Measurements from ENCODE around the gene SYNPR.

SYNPR gene

DNA sequence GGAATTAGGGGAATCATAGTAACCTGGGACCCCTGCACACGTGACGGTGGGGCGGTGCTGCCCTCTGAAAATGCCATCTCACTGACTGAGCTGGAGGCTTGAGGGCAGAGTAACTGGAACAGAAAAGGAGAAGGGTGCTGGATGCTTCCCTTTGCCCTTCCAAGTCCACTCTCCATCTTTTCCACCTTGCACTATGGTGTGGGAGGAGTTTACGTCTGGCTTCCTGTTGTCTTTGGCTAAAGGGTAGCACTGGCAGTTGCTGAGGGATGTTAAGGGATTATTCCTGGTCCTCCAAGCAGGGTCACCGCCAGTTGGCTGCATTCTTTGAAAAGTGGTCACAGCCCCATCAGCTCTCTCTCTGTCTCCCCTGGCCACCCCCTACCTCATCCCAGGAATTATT is 245.0 kb downstream of the SYNPR start:
- H3K27me3 Mint-ChIP-seq = no peaks in the 10 kb centered on the region
- no peak for ATAC-seq (replicated peaks)
- no peaks in the 10 kb centered on the region for H3K36me3 Mint-ChIP-seq
- no peak overlapping the region for H3K4me3 Mint-ChIP-seq
- H3K9me3 Mint-ChIP-seq = no peaks in the 10 kb centered on the region
- no peak for DNase-seq
- no peaks in the 10 kb centered on the region for H3K4me1 Mint-ChIP-seq
- H3K27ac Mint-ChIP-seq = no peak overlapping the region

DNA sequence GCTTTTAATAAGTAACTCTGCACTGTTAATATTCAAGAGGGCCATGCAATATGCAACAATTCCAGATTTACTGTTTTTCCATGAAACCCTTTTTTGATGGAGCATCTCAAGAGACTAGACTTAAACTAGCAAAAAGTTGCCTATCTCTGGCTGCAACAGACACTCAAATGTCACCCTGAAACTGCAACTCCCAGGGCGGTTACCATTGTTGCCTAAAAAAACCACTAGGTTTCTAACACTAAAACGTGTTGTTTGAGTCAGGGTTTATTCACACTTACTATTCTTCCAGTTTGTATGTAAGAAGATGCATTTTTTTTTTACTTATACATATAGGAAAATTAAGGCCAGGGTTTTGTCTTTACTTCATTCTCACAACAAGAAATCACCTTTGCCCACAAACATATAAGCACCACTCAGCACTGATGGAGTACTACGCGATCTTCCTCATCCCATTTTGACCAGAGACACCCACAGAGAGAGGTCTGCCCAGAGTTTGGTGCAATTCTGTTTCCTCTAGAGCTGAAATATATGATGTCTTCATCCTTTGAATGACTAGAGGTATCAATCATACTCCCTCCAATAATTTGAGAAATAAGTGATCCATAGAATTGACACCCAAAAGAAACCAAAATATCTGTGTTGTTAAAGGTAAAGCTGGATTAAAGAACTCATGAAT is 250.4 kb downstream of the SYNPR start:
- Mint-ChIP-seq H3K36me3 (no peaks in the 10 kb centered on the region), H3K4me1 (no peaks in the 10 kb centered on the region), H3K27me3 (no peaks in the 10 kb centered on the region), H3K4me3 (no peak overlapping the region), H3K9me3 (peaks cover 3 to 5% of the 10 kb centered on the region in 2 donors), H3K27ac (no peak overlapping the region)
- no peak for DNase-seq
- ATAC-seq (replicated peaks) = no peak

DNA sequence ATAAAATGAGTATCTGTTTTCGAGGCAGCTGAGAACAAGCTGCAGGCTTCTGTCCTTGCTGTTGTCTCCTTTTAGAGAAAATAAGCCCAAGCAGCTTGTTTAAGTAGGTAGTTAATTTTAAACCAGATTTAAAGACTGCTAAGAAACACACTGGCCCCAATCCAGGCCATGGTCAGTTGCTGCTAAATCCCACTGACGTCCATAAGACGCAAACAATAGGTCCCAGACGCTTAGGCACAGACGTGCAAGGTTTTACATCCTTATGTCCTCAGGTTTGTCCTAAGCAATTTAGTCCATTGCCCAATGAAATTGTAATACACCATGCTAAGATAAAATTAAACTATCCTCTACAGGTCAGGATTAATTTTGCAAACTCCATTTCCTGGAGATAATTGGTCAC is 254.4 kb downstream of the SYNPR start:
- ATAC-seq (replicated peaks) (no peak), DNase-seq (no peak)
- H3K4me1 Mint-ChIP-seq = no peaks in the 10 kb centered on the region
- no peaks in the 10 kb centered on the region for H3K27me3 Mint-ChIP-seq
- peaks cover 3 to 5% of the 10 kb centered on the region in 2 donors for H3K9me3 Mint-ChIP-seq
- no peak overlapping the region for H3K4me3 Mint-ChIP-seq
- H3K27ac Mint-ChIP-seq = no peak overlapping the region
- H3K36me3 Mint-ChIP-seq = no peaks in the 10 kb centered on the region

DNA sequence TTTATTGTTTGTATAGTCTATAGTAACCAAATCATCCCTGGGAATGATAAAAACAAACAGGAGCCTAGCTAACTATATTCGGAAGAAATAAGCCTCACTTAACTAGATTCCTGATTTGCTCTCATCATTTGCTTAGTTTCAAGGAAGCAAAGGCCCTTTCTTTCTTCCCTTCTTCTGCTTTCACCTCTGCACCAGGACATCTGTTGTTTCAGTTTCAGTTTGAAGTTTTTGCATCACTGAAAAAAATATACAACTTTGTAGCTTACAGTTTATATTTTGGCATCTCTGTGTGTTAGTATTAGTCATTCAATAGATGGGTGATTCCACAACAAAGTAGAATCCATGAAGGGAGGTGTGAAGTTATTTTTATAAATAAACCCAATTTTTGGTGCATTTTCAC is 260.8 kb downstream of the SYNPR start:
- Mint-ChIP-seq H3K4me3 (no peak overlapping the region), H3K27me3 (no peaks in the 10 kb centered on the region)

DNA sequence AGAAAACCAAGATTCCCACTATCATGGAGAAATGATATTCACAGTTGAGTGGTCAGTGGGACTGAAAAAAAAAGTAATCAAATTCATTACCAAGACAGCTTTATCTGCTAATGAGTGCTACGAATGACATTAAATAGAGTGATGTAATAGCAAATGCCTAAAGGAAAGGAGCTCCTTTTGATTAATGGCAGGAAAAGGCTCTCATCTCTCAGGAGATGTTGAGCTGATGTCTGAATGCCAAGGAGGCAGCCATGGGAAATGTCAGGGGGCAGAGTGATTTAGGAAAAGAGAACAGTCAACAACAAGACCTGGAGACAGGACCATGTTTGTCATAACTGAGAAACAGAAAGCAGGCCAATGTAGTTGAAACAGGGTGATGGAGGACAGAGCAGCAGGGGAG is 277.7 kb downstream of the SYNPR start:
- no peaks in the 10 kb centered on the region for H3K36me3 Mint-ChIP-seq
- peaks cover 0 to 2% of the 10 kb centered on the region in 2 donors for H3K9me3 Mint-ChIP-seq
- H3K4me1 Mint-ChIP-seq = no peaks in the 10 kb centered on the region
- DNase-seq = no peak
- no peaks in the 10 kb centered on the region for H3K27me3 Mint-ChIP-seq
- no peak overlapping the region for H3K4me3 Mint-ChIP-seq
- H3K27ac Mint-ChIP-seq = no peak overlapping the region
- ATAC-seq (replicated peaks) = no peak

More for the DNA sequence above, 260.8 kb downstream of the SYNPR start:
- no peak for DNase-seq
- no peak for ATAC-seq (replicated peaks)
- no peaks in the 10 kb centered on the region for H3K36me3 Mint-ChIP-seq
- no peaks in the 10 kb centered on the region for H3K9me3 Mint-ChIP-seq
- no peaks in the 10 kb centered on the region for H3K4me1 Mint-ChIP-seq
- H3K27ac Mint-ChIP-seq = no peak overlapping the region

DNA sequence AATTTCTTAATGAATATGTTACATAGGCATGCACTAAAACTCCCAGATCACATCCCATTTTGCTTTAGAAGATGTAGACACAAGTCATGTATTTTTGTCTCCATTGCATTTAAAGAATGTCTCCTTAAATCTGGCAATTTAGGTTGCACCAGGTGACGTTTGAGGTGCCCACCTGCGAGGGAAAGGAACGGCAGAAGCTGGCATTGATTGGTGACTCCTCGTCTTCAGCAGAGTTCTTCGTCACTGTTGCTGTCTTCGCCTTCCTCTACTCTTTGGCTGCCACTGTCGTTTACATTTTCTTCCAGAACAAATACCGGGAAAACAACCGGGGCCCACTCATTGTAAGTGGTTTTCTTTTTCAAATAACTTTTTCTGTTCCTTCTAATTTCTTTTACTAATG is 278.3 kb downstream of the SYNPR start:
- Mint-ChIP-seq H3K4me3 (no peak overlapping the region), H3K36me3 (no peaks in the 10 kb centered on the region), H3K4me1 (no peaks in the 10 kb centered on the region), H3K27ac (no peak overlapping the region), H3K9me3 (peaks cover 0 to 2% of the 10 kb centered on the region in 2 donors), H3K27me3 (no peaks in the 10 kb centered on the region)
- DNase-seq (no peak), ATAC-seq (replicated peaks) (no peak)

DNA sequence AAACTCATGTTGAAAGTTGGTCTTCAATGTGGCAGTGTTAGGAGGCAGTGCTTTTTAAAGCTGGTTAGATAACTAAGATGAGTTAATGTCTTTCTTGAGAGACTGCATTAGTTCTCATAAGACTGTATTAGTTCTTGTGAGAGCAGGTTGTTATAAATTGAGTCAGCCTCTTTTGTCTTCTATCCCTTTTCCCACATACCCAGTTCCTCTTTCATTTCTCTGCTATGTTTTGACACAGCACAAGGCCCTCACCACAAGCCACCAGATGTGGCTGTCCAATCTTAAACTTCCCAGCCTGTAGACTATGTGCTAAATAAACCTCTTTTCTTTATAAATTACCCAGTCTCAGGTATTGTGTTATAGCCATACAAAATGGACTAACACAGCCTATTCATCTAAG is 279.8 kb downstream of the SYNPR start:
- H3K27ac Mint-ChIP-seq = no peak overlapping the region
- no peak overlapping the region for H3K4me3 Mint-ChIP-seq
- H3K27me3 Mint-ChIP-seq = no peaks in the 10 kb centered on the region
- H3K36me3 Mint-ChIP-seq = no peaks in the 10 kb centered on the region
- DNase-seq (no peak), ATAC-seq (replicated peaks) (peak; percentile 46 to 62)
- H3K9me3 Mint-ChIP-seq = peaks cover 0 to 2% of the 10 kb centered on the region in 2 donors
- no peaks in the 10 kb centered on the region for H3K4me1 Mint-ChIP-seq

DNA sequence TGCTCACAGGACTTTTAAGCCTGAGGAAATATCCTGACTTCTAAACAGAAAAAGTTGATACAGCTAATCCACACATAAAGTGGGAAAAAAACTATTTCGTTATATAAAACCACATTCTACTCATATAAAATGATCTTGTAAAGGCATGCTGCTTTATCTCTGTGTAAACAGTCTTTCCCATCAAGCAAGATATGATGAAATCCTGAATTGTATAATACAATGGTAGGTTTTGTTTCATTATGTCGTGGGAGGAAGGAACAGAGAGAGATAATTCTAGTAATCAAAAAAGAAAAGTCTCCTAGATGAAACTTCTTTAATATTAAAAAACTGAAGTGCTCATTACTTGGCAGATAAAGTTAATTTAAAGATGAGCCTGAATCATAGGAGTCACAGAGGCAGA is 281.8 kb downstream of the SYNPR start:
- H3K9me3 Mint-ChIP-seq = peaks cover 0 to 2% of the 10 kb centered on the region in 2 donors
- no peaks in the 10 kb centered on the region for H3K36me3 Mint-ChIP-seq
- DNase-seq = no peak
- ATAC-seq (replicated peaks) = no peak
- no peak overlapping the region for H3K27ac Mint-ChIP-seq
- no peaks in the 10 kb centered on the region for H3K27me3 Mint-ChIP-seq
- H3K4me1 Mint-ChIP-seq = no peaks in the 10 kb centered on the region
- no peak overlapping the region for H3K4me3 Mint-ChIP-seq

DNA sequence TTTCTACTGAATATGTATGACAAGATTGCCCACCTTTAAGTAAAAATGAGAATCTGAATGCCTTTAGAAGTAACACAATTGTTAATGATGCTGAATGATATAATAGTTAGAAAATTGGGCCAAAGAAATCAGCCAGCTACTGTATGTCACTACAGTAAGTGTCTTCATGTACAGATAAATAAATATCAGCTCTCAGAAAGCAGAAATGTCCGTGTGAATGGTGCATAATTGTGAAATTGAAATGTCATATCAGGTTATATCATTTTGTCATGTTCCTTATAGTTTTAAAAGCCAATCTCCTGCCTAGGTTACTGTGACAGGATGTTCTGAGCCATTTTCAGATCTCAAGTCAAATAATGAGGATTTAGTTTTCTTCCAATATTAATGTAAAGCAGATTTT is 283.8 kb downstream of the SYNPR start:
- Mint-ChIP-seq H3K4me3 (no peak overlapping the region), H3K9me3 (peaks cover 2 to 4% of the 10 kb centered on the region in 2 donors), H3K36me3 (no peaks in the 10 kb centered on the region), H3K27ac (no peak overlapping the region), H3K27me3 (peaks cover 0 to 4% of the 10 kb centered on the region in 2 donors), H3K4me1 (no peaks in the 10 kb centered on the region)
- DNase-seq (no peak), ATAC-seq (replicated peaks) (no peak)

DNA sequence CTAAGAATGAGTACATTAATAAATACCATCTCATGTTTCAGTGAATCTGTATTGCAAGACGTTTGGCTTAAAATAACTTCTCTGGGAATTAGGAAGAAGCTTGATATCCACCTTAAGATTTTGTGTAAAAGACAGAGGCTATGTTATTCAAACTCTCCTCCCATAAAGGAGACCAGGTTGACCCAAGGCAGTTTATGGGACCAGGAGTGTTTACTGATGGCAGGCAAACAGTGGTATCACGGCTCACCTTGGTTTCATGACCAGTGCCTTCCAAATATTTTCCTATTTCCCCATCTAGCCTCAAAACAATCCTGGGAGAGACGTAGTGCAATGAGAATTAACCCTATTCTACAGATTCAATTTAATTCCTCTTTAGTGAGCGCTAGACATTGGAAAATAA is 284.2 kb downstream of the SYNPR start:
- no peak overlapping the region for H3K27ac Mint-ChIP-seq

DNA sequence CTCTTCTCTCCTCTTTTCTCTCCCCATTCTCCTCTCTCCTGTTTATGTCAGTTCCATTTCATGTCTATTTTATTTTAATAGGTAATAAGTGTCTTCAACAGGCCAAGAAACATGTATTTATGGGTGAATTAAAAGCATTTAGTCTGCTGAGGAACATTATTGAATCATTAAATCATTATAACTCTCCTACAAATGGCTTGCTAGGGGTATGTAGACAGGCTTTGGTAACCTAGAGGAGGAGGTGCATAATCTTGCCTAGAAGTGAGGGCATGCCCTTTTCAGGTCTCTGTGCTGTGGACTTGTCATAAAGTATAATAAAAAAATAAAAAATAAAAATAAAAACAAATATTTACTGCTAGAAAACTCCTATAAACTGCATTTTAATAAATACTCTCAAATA is 285.5 kb downstream of the SYNPR start:
- ATAC-seq (replicated peaks) = no peak
- peaks cover 0 to 4% of the 10 kb centered on the region in 2 donors for H3K27me3 Mint-ChIP-seq
- no peak for DNase-seq
- H3K4me3 Mint-ChIP-seq = no peak overlapping the region
- no peaks in the 10 kb centered on the region for H3K4me1 Mint-ChIP-seq
- no peak overlapping the region for H3K27ac Mint-ChIP-seq
- H3K9me3 Mint-ChIP-seq = peaks cover 2 to 4% of the 10 kb centered on the region in 2 donors
- no peaks in the 10 kb centered on the region for H3K36me3 Mint-ChIP-seq

More for the DNA sequence above, 284.2 kb downstream of the SYNPR start:
- peaks cover 2 to 4% of the 10 kb centered on the region in 2 donors for H3K9me3 Mint-ChIP-seq
- ATAC-seq (replicated peaks) (no peak), DNase-seq (no peak)
- no peaks in the 10 kb centered on the region for H3K4me1 Mint-ChIP-seq
- peaks cover 0 to 4% of the 10 kb centered on the region in 2 donors for H3K27me3 Mint-ChIP-seq
- H3K36me3 Mint-ChIP-seq = no peaks in the 10 kb centered on the region
- H3K4me3 Mint-ChIP-seq = no peak overlapping the region

DNA sequence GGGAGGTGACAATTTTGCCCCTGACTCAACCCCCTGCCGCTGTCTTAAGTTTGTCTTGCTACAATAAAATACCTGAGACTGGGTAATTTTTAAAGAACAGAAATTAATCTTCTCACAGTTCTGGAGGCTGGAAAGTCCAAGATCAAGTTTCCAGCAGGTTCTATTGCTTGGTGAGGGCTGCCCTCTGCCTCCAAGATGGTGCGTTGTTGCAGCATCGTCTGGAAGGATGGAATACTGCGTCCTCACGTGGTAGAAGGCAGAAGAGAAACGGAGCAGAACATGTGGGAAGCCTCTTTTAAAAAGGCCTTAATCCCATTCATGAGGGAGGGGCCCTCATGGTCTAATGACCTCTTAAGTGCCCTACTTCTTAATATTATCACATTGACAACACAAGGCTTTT is 287.1 kb downstream of the SYNPR start:
- peaks cover 0 to 4% of the 10 kb centered on the region in 2 donors for H3K27me3 Mint-ChIP-seq
- H3K36me3 Mint-ChIP-seq = no peaks in the 10 kb centered on the region
- H3K27ac Mint-ChIP-seq = no peak overlapping the region
- H3K4me1 Mint-ChIP-seq = no peaks in the 10 kb centered on the region
- peaks cover 0 to 4% of the 10 kb centered on the region in 2 donors for H3K9me3 Mint-ChIP-seq
- no peak for ATAC-seq (replicated peaks)
- no peak overlapping the region for H3K4me3 Mint-ChIP-seq
- DNase-seq = no peak

DNA sequence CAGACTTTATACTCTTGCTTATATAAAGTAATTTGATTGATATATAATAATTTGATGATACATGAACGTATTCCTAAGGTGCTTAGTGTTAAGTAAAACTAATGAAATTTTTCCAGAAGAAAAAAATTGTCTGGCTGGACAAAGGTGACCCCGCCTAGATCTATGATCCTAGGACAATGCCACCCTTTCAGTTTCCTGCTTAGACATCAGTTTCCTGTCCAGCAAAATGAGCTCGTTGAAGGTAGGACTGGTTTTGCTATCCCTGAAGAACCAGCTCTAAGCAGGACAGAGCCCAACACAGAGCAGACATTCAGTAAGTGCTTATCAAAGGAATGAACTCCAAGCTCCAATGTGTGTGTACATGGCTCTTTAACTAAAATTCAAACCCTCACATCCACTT is 293.6 kb downstream of the SYNPR start:
- Mint-ChIP-seq H3K9me3 (no peaks in the 10 kb centered on the region), H3K27ac (no peak overlapping the region), H3K27me3 (no peaks in the 10 kb centered on the region), H3K4me1 (no peaks in the 10 kb centered on the region), H3K4me3 (no peak overlapping the region), H3K36me3 (no peaks in the 10 kb centered on the region)
- no peak for DNase-seq
- no peak for ATAC-seq (replicated peaks)

DNA sequence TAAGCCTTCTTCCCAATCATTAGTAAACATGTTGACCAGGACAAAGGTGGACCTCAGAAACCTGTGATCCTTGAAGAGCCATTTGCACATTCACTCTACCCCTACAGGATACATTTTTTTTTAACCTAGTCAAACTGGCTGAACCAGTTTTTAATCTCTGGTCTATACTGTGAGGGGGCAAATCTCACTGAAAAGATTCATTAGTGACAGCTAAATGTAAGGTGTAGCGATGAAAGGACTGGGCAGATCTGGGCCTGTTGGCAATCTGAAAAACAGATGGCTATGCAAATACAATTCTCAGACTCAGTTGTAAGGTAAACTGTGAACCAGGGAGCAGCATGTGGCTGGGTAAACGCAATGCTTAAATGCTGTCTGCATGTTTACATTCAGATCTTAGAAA is 298.7 kb downstream of the SYNPR start:
- Mint-ChIP-seq H3K27me3 (no peaks in the 10 kb centered on the region), H3K4me3 (no peak overlapping the region), H3K27ac (no peak overlapping the region), H3K9me3 (no peaks in the 10 kb centered on the region), H3K4me1 (no peaks in the 10 kb centered on the region), H3K36me3 (no peaks in the 10 kb centered on the region)
- DNase-seq (no peak), ATAC-seq (replicated peaks) (no peak)

DNA sequence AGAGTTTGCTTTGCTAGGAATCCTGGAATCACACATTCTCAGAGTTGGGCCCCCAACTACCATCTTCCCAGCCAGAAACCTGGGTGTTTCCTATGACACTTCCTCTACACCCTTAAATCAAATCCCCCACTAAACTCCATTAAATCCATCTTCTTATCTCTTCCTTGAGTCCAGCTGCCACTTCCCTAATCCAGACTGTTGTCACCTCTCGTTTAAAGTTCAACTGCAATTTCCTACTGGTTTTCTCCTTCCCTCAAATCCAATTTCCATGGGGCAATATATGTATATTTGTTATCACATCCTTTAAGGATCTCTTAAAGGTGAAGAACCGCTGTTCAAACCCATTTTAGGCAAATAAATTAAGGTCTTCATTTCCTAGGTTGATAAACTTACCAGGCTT is 300.8 kb downstream of the SYNPR start:
- no peak for ATAC-seq (replicated peaks)
- Mint-ChIP-seq H3K27me3 (no peaks in the 10 kb centered on the region), H3K9me3 (no peaks in the 10 kb centered on the region), H3K4me3 (no peak overlapping the region), H3K27ac (no peak overlapping the region), H3K4me1 (no peaks in the 10 kb centered on the region), H3K36me3 (no peaks in the 10 kb centered on the region)
- DNase-seq = no peak

DNA sequence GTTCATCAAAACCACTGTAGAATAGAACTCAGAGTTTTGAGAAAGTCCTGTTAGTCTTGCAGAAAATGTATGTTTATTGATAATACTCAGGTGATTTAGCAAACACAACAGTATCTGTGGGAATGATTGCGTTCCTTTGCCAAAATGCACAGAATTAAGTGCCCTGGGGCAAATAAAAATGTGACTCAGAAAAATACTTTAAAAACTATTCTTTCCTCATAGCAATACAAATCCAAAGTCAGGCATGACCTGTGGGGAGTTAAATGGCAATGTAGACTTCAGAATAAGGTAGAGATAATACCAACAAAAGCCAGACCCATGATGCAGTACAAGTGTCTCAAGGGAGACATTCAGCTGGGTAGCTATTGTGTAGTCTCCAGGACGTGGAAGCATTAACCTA is 302.0 kb downstream of the SYNPR start:
- H3K4me3 Mint-ChIP-seq = no peak overlapping the region
- H3K36me3 Mint-ChIP-seq = no peaks in the 10 kb centered on the region
- no peak overlapping the region for H3K27ac Mint-ChIP-seq
- DNase-seq = no peak
- no peaks in the 10 kb centered on the region for H3K27me3 Mint-ChIP-seq
- no peaks in the 10 kb centered on the region for H3K4me1 Mint-ChIP-seq
- no peak for ATAC-seq (replicated peaks)
- H3K9me3 Mint-ChIP-seq = peaks cover 0 to 2% of the 10 kb centered on the region in 2 donors

All from stimulated activated naive B cell treated with anti-CD40 and anti-IgM and Interleukin-4, amounts not matched to agents 10 μg/mL and 1 μg/mL and 100 μg/mL, for 72 hours (primary cell).